Vagina (tissue), 2 donors: ENCODE results near the gene NAV1.

ENCODE experiments used
- CTCF ChIP-seq, 3 experiments: fragments of 450-650 bp in 2 of 3; fragments of 200-600 bp in 1 of 3; sonication (generic) in 1 of 3; IDR thresholded peaks; one replicate each; pipeline ENCODE4 v1.5.1; 2017 to 2019; ENCODE audit warnings: antibody characterized with exemption in 3 of 3, mild to moderate bottlenecking in 2 of 3, moderate library complexity in 2 of 3
- POLR2AphosphoS5 ChIP-seq, 2 donors: sonication (generic); formaldehyde crosslinking; IDR thresholded peaks; one replicate each; pipeline ENCODE4 v1.9.0; 2017; ENCODE audit warnings: antibody characterized with exemption in 2 of 2, mild to moderate bottlenecking in 2 of 2, low read depth in 1 of 2; ENCODE audit not compliant: insufficient read depth in 1 of 2

DNA sequence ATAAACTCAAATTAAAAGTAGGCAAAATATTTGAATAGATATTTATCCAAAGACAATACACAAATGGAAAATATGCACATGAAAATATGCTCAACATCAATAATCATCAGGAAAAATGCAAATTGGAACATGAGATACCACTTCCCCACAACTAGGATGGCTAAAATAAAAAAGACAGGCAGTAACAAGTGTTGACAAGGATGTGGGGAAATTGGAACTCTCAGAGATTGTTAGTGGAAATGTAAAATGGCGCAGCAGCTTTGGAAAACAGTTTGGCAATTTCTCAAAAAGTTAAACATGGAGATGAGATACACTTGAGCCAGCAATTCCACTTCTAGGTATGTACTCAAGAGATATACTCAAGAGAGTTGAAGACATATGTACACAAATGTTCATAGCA, 48.8 kb downstream of the NAV1 start:
- no peak for TF ChIP-seq CTCF (IDR thresholded peaks at IDR 0.05)
- no peak for TF ChIP-seq POLR2AphosphoS5 (IDR thresholded peaks at IDR 0.05; ENCODE audit: insufficient read depth in 1 of 2, low read depth in 1 of 2)
